Esophagus muscularis mucosa (tissue), 4 donors: ENCODE results near the gene POM121L2. TPM values are rescaled to one million over a fixed set of nuclear protein-coding genes. Genes with fewer than 3 reads are reported as not detected.
"Not testable (repeated sequence)": the region's sequence is repeated elsewhere in the genome, so short reads cannot be mapped to it uniquely, and the experiment has no call there.

Experiments
- DNase-seq: peaks from one replicate; pipeline ENCODE4 v3.0.0-alpha.2; 2017; ENCODE audit errors: extremely low spot score
- H3K27ac ChIP-seq, 4 donors: fragments of 200-600 bp; sonication (generic); replicated peaks in 1 of 4; 1 replicate in 3 of 4; 2 replicates in 1 of 4; pipeline ENCODE4 v1.5.1; 2016 to 2019; ENCODE audit warnings: mild to moderate bottlenecking in 1 of 4
- H3K27me3 ChIP-seq, 4 donors: fragments of 200-600 bp; sonication (generic); one replicate each; pipeline versions ENCODE4 v1.5.1 to v1.6.0; 2016 to 2019
- H3K36me3 ChIP-seq, 4 donors: fragments of 200-600 bp; sonication (generic); one replicate each; pipeline ENCODE4 v1.5.1; 2016 to 2019
- H3K4me1 ChIP-seq, 4 donors: fragments of 200-600 bp; sonication (generic); one replicate each; pipeline ENCODE4 v1.5.1; 2016 to 2019
- H3K4me3 ChIP-seq, 4 donors: fragments of 200-600 bp; sonication (generic); 1 replicate in 2 of 4; 2 replicates in 2 of 4; pipeline ENCODE4 v1.5.1; 2016 to 2019; ENCODE audit warnings: mild to moderate bottlenecking in 4 of 4, moderate library complexity in 1 of 4
- H3K9me3 ChIP-seq, 4 donors: fragments of 200-600 bp; sonication (generic); 1 replicate in 3 of 4; 2 replicates in 1 of 4; pipeline ENCODE4 v1.5.1; 2016 to 2019
- CTCF ChIP-seq, 3 experiments: fragments of 200-600 bp in 2 of 3; fragments of 450-650 bp in 1 of 3; sonication (generic) in 2 of 3; IDR thresholded peaks; one replicate each; pipeline ENCODE4 v1.5.1; 2017 to 2019; ENCODE audit warnings: antibody characterized with exemption in 3 of 3, mild to moderate bottlenecking in 2 of 3, moderate library complexity in 1 of 3
- EP300 ChIP-seq: sonication (generic); formaldehyde crosslinking; IDR thresholded peaks from one replicate; pipeline ENCODE4 v1.6.1; 2017; ENCODE audit warnings: antibody characterized with exemption
- POLR2A ChIP-seq: fragments of 450-650 bp; IDR thresholded peaks from one replicate; pipeline ENCODE4 v1.6.1; 2017; ENCODE audit warnings: antibody characterized with exemption, moderate library complexity, mild to moderate bottlenecking, low read depth
- POLR2AphosphoS5 ChIP-seq, 2 donors: sonication (generic); formaldehyde crosslinking; IDR thresholded peaks; one replicate each; pipeline ENCODE4 v1.6.1; 2017; ENCODE audit warnings: antibody characterized with exemption in 2 of 2
- WGBS: methylation state at CpG from one replicate; pipeline ENCODE4 v1.1.5; 2018; 5-methylcytosine and 5-hydroxymethylcytosine counted together
- intact Hi-C: fragments of 100-400 bp; cut with DNase I; formaldehyde crosslinking; loops from one replicate; pipeline ENCODE4 v1.15.1; 2023
- total RNA-seq, 4 donors: library from RNA; depleted of rRNA; stranded (reverse); fragments of >200 nt; gene quantifications; one replicate each; pipeline versions ENCODE4 v1.1.0 to v1.2.1, GENCODE V29; 2016

The POM121L2 gene
- total RNA-seq, 4 donors from 2014 or later, result not detected

DNA sequence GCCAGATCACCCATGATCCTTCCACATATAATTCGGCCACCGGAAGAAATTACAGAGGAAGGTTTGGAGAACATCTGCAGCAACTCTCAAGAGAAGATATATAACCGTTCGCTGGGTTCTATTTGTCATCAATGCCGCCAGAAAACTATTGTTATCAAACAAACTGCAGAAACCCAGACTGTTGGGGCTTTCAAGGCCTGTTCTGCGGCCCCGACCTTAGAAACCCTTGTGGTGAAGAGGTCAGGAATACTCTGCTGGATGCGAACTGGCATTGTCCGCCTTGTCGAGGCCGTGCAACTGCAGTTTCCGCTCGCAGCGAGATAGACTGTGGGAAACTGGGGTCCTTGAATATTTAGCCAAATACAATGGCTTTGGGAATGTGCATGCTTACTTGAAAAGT lies 43.3 kb downstream of the POM121L2 start:
- H3K27me3 ChIP-seq, result peaks cover 0 to 80% (median 12%) of the 10 kb centered on the region in 4 donors
- WGBS, result 88% methylated on average over 14 of the region's 14 CpGs
- no peak for TF ChIP-seq CTCF (IDR thresholded peaks at IDR 0.05)

GRCh38 chr6:27267857-27268434 lies 44.1 kb downstream of the POM121L2 start:
- WGBS, result 12% methylated on average over 22 of the region's 22 CpGs
- TF ChIP-seq CTCF (IDR thresholded peaks at IDR 0.05) (no peak), EP300 (no peak), POLR2AphosphoS5 (IDR thresholded peaks at IDR 0.05) (no peak), POLR2A (no peak)
- Histone ChIP-seq H3K9me3 (no peaks in the 10 kb centered on the region), H3K27ac (no peak overlapping the region), H3K27me3 (peaks cover 0 to 78% (median 12%) of the 10 kb centered on the region in 4 donors), H3K36me3 (no peaks in the 10 kb centered on the region), H3K4me1 (no peaks in the 10 kb centered on the region), H3K4me3 (no peak overlapping the region)
- no peak for DNase-seq
- intact Hi-C loops, result no loop called here

More for the DNA sequence above, 43.3 kb downstream of the POM121L2 start:
- Histone ChIP-seq H3K36me3 (no peaks in the 10 kb centered on the region), H3K4me3 (no peak overlapping the region), H3K4me1 (no peaks in the 10 kb centered on the region), H3K27ac (no peak overlapping the region), H3K9me3 (no peaks in the 10 kb centered on the region)
- no peak for DNase-seq
- intact Hi-C loops, result no loop called here

- H3K27ac ChIP-seq, H3K4me3 ChIP-seq, H3K4me1 ChIP-seq, DNase-seq, intact Hi-C loops, H3K36me3 ChIP-seq, H3K9me3 ChIP-seq: not testable (repeated sequence)
- WGBS, result 90% methylated on average over 3 of the region's 3 CpGs
- H3K27me3 ChIP-seq, result peaks cover 0 to 80% (median 12%) of the 10 kb centered on the region in 4 donors
Observed at GRCh38 chr6:27267003-27267402, 45.1 kb downstream of the POM121L2 start.

GRCh38 chr6:27263886-27264285 lies 48.2 kb downstream of the POM121L2 start:
- intact Hi-C loops, result no loop called here
- no peaks in the 10 kb centered on the region for H3K36me3 ChIP-seq
- no peak for DNase-seq
- H3K27ac ChIP-seq, result no peak overlapping the region
- WGBS, result 76% methylated on average over 8 of the region's 8 CpGs
- H3K4me1 ChIP-seq, result peaks cover 0 to 9% (median 0%) of the 10 kb centered on the region in 4 donors
- no peak overlapping the region for H3K4me3 ChIP-seq
- H3K27me3 ChIP-seq, result peaks cover 0 to 90% (median 21%) of the 10 kb centered on the region in 4 donors
- H3K9me3 ChIP-seq, result no peaks in the 10 kb centered on the region
- TF ChIP-seq EP300 (no peak), POLR2A (no peak), POLR2AphosphoS5 (IDR thresholded peaks at IDR 0.05) (no peak), CTCF (IDR thresholded peaks at IDR 0.05) (no peak)

- WGBS, result 4% methylated on average over 23 of the region's 30 CpGs
- H3K27me3 ChIP-seq, result peaks cover 0 to 89% (median 17%) of the 10 kb centered on the region in 4 donors
- intact Hi-C loops, result no loop called here
Observed at GRCh38 chr6:27260836-27261375, 51.2 kb downstream of the POM121L2 start.

More at GRCh38 chr6:27260836-27261375, 51.2 kb downstream of the POM121L2 start:
- Histone ChIP-seq H3K27ac (no peak overlapping the region), H3K9me3 (no peaks in the 10 kb centered on the region), H3K4me1 (peaks cover 0 to 9% (median 0%) of the 10 kb centered on the region in 4 donors), H3K4me3 (no peak overlapping the region), H3K36me3 (no peaks in the 10 kb centered on the region)
- TF ChIP-seq CTCF (IDR thresholded peaks at IDR 0.05) (no peak), POLR2A (no peak), EP300 (no peak), POLR2AphosphoS5 (IDR thresholded peaks at IDR 0.05) (no peak)
- no peak for DNase-seq
